ENCODE results near the gene GABRE.
"Not testable (repeated sequence)": the region's sequence is repeated elsewhere in the genome, so short reads cannot be mapped to it uniquely, and the experiment has no call there.

The GABRE gene

DNA sequence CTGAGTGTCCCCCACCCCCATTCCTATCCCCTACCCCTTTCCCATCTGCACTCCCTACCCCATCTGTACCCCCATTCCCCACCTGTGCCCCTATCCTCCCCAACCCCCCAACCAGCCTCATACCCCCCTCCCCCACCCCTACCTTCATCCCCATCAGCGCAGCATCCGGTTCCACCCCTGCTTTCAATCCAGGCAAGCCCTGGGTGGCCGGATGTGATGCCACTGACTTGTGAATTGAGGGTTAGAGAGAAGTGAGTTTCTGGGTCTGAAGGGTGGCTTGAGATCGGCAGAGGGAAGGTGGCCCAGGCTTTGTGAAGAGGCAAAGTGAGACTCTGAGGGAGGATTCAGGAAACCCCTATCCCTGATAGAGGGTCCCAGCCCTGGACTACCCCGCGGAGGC is 53.9 kb downstream of the GABRE start:
- Histone ChIP-seq H4K20me1 (ENCODE audit: insufficient read depth, low read length, poor library complexity, severe bottlenecking) (no peaks in the 10 kb centered on the region), H3K9me2 (replicated peaks; ENCODE audit: low read depth, low read length) (no peaks in the 10 kb centered on the region), H3K9ac (ENCODE audit: low read depth, low read length, poor library complexity, severe bottlenecking) (no peak overlapping the region), H3K36me3 (ENCODE audit: insufficient read depth, low read length) (no peaks in the 10 kb centered on the region), H3K4me2 (ENCODE audit: low read depth, low read length, poor library complexity, severe bottlenecking) (no peak overlapping the region), H2AFZ (ENCODE audit: low read length) (no peak overlapping the region), H3F3A (ENCODE audit: low read depth) (no peaks in the 10 kb centered on the region), H3K4me3 (ENCODE audit: low read length, poor library complexity, severe bottlenecking) (no peak overlapping the region), H3K79me2 (ENCODE audit: insufficient read depth, low read length) (no peaks in the 10 kb centered on the region), H3K4me1 (ENCODE audit: insufficient read depth, low read length, poor library complexity, severe bottlenecking) (no peaks in the 10 kb centered on the region), H3K27me3 (ENCODE audit: insufficient read depth, low read length, poor library complexity, severe bottlenecking) (no peaks in the 10 kb centered on the region), H3K9me3 (ENCODE audit: insufficient read depth, low read depth, low read length) (no peaks in the 10 kb centered on the region)
- TF ChIP-seq, protein P1, sequence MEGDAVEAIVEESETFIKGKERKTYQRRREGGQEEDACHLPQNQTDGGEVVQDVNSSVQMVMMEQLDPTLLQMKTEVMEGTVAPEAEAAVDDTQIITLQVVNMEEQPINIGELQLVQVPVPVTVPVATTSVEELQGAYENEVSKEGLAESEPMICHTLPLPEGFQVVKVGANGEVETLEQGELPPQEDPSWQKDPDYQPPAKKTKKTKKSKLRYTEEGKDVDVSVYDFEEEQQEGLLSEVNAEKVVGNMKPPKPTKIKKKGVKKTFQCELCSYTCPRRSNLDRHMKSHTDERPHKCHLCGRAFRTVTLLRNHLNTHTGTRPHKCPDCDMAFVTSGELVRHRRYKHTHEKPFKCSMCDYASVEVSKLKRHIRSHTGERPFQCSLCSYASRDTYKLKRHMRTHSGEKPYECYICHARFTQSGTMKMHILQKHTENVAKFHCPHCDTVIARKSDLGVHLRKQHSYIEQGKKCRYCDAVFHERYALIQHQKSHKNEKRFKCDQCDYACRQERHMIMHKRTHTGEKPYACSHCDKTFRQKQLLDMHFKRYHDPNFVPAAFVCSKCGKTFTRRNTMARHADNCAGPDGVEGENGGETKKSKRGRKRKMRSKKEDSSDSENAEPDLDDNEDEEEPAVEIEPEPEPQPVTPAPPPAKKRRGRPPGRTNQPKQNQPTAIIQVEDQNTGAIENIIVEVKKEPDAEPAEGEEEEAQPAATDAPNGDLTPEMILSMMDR (conservative IDR thresholded peaks at IDR 0.05; ENCODE audit: low read length), result no peak
- TF ChIP-seq EZH2phosphoT487 (IDR thresholded peaks at IDR 0.05; ENCODE audit: borderline replicate concordance), result no peak

DNA sequence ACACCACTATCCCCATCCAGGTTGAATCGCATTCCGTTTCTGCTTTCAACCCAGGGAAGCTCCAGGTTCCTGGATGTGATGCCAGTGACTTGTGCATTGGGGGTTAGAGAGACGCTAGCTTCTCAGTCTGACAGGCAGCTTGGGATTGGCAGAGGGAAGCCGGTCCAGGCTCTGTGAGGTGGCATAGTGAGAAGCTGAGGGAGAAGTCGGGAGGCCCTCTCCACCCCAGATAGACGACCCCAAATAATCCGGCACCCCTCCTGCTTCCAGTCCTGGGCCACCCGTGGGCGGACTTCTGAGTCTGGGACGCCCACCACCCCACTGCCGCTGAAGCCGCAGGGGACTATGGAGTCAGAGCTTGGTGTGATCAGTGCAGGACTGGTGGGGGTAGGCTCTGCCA is 54.4 kb downstream of the GABRE start:
- Histone ChIP-seq H3K4me3 (ENCODE audit: low read length, poor library complexity, severe bottlenecking) (no peak overlapping the region), H3K9me3 (ENCODE audit: insufficient read depth, low read depth, low read length) (no peaks in the 10 kb centered on the region), H3K9ac (ENCODE audit: low read depth, low read length, poor library complexity, severe bottlenecking) (no peak overlapping the region), H4K20me1 (ENCODE audit: insufficient read depth, low read length, poor library complexity, severe bottlenecking) (no peaks in the 10 kb centered on the region), H3K36me3 (ENCODE audit: insufficient read depth, low read length) (no peaks in the 10 kb centered on the region), H3K79me2 (ENCODE audit: insufficient read depth, low read length) (no peaks in the 10 kb centered on the region), H3K27me3 (ENCODE audit: insufficient read depth, low read length, poor library complexity, severe bottlenecking) (no peaks in the 10 kb centered on the region), H3K9me2 (replicated peaks; ENCODE audit: low read depth, low read length) (no peaks in the 10 kb centered on the region), H3K4me2 (ENCODE audit: low read depth, low read length, poor library complexity, severe bottlenecking) (no peak overlapping the region), H3K4me1 (ENCODE audit: insufficient read depth, low read length, poor library complexity, severe bottlenecking) (no peaks in the 10 kb centered on the region), H2AFZ (ENCODE audit: low read length) (no peak overlapping the region), H3F3A (ENCODE audit: low read depth) (no peaks in the 10 kb centered on the region)
- TF ChIP-seq, protein P1 (conservative IDR thresholded peaks at IDR 0.05; ENCODE audit: low read length), result no peak
- no peak for TF ChIP-seq EZH2phosphoT487 (IDR thresholded peaks at IDR 0.05; ENCODE audit: borderline replicate concordance)

DNA sequence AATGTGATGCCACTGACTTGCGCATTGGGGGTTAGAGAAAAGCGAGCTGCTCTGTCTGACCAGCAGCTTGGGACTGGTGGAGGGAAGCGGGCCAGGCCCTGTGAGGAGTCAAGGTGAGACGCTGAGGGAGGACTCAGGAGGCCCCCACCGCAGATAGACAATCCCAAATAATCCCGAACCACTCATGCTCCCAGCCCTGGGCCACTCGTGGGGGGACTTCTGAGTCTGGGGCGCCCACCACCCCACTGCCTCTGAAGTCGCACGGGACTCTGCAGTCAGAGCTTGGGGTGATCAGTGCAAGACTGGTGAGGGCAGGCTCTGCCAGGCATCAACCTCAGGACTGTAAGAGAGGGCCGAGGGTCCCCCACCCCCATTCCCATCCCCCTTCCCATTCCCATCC is 54.9 kb downstream of the GABRE start:
- no peak overlapping the region for H2AFZ ChIP-seq (ENCODE audit: low read length)
- H3K27me3 ChIP-seq (ENCODE audit: insufficient read depth, low read length, poor library complexity, severe bottlenecking), result no peaks in the 10 kb centered on the region
- H4K20me1 ChIP-seq (ENCODE audit: insufficient read depth, low read length, poor library complexity, severe bottlenecking), result no peaks in the 10 kb centered on the region
- no peaks in the 10 kb centered on the region for H3K9me3 ChIP-seq (ENCODE audit: insufficient read depth, low read depth, low read length)
- H3K9ac ChIP-seq (ENCODE audit: low read depth, low read length, poor library complexity, severe bottlenecking), result no peak overlapping the region
- no peaks in the 10 kb centered on the region for H3K4me1 ChIP-seq (ENCODE audit: insufficient read depth, low read length, poor library complexity, severe bottlenecking)
- no peaks in the 10 kb centered on the region for H3F3A ChIP-seq (ENCODE audit: low read depth)
- TF ChIP-seq EZH2phosphoT487 (IDR thresholded peaks at IDR 0.05; ENCODE audit: borderline replicate concordance), result no peak
- TF ChIP-seq, protein P1 (conservative IDR thresholded peaks at IDR 0.05; ENCODE audit: low read length), result no peak
- H3K4me3 ChIP-seq (ENCODE audit: low read length, poor library complexity, severe bottlenecking), result no peak overlapping the region
- H3K4me2 ChIP-seq (ENCODE audit: low read depth, low read length, poor library complexity, severe bottlenecking), result no peak overlapping the region
- no peaks in the 10 kb centered on the region for H3K9me2 ChIP-seq (replicated peaks; ENCODE audit: low read depth, low read length)
- H3K79me2 ChIP-seq (ENCODE audit: insufficient read depth, low read length), result no peaks in the 10 kb centered on the region
- H3K36me3 ChIP-seq (ENCODE audit: insufficient read depth, low read length), result no peaks in the 10 kb centered on the region

DNA sequence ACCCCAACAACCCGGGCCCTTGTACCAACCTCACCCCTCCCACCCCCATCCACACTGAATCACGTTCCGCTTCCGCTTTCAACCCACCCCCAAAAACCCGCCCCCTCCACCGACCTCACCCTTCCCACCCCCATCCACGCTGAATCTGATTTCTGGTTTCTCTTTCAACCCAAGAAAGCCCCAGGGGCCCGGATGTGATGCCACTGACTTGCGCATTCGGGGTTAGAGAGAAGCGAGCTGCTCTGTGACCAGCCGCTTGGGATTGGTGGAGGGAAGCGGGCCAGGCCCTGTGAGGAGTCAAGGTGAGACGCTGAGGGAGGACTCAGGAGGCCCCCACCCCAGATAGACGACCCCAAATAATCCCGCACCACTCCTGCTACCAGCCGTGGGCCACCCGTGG is 55.7 kb downstream of the GABRE start:
- not testable (repeated sequence) for H3K9me2 ChIP-seq (replicated peaks; ENCODE audit: low read depth, low read length); H2AFZ ChIP-seq (ENCODE audit: low read length); H3K4me2 ChIP-seq (ENCODE audit: low read depth, low read length, poor library complexity, severe bottlenecking); H3K9ac ChIP-seq (ENCODE audit: low read depth, low read length, poor library complexity, severe bottlenecking); H3K36me3 ChIP-seq (ENCODE audit: insufficient read depth, low read length); H3K9me3 ChIP-seq (ENCODE audit: insufficient read depth, low read depth, low read length); H3K27me3 ChIP-seq (ENCODE audit: insufficient read depth, low read length, poor library complexity, severe bottlenecking); H4K20me1 ChIP-seq (ENCODE audit: insufficient read depth, low read length, poor library complexity, severe bottlenecking); H3F3A ChIP-seq (ENCODE audit: low read depth); H3K4me3 ChIP-seq (ENCODE audit: low read length, poor library complexity, severe bottlenecking); H3K4me1 ChIP-seq (ENCODE audit: insufficient read depth, low read length, poor library complexity, severe bottlenecking); H3K79me2 ChIP-seq (ENCODE audit: insufficient read depth, low read length)
